Esophagus squamous epithelium (tissue), 4 donors: Measurements from ENCODE around the gene BCL11B.

Experiments used
- CTCF ChIP-seq, 6 experiments: fragments of 450-650 bp in 4 of 6; fragments of 200-600 bp in 2 of 6; sonication (generic) in 2 of 6; IDR thresholded peaks; one replicate each; pipeline ENCODE4 v1.5.1; 2016 to 2019; ENCODE audit warnings: antibody characterized with exemption in 6 of 6, mild to moderate bottlenecking in 4 of 6, moderate library complexity in 4 of 6
- POLR2A ChIP-seq, 4 donors: fragments of 450-650 bp; IDR thresholded peaks; one replicate each; pipeline ENCODE4 v1.6.1; 2017; ENCODE audit warnings: antibody characterized with exemption in 4 of 4, mild to moderate bottlenecking in 4 of 4, moderate library complexity in 3 of 4

DNA sequence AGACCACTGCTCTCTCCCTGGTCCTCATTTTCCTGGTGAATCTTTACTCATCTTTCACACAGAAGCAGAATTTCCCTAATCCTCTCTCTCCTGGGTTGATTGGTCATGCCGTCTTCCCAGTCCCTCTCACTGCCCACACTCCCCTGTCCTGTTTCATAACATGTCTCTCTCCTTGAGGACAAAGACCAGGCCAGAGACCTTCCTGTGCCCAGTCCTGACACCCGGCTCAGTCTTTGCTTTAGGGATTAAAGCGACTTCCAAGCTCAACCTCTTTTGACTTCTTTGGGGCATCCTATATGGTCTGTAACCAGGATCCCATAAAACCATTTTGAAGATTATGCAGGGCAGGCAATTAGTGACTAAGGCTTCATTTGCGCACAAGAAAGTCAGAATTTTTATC is 105.5 kb downstream of the BCL11B start:
- TF ChIP-seq POLR2A (IDR thresholded peaks at IDR 0.05) (no peak), CTCF (IDR thresholded peaks at IDR 0.05) (no peak)
